Inflammatory macrophage treated with lipopolysaccharide for 4 hours (primary cell): Measurements from ENCODE around the gene SSH2.
"Not testable (repeated sequence)": the region's sequence is repeated elsewhere in the genome, so short reads cannot be mapped to it uniquely, and the experiment has no call there.

Experiments
- DNase-seq: peaks from one replicate; pipeline ENCODE4 v3.0.0-alpha.2; 2020

The SSH2 gene

GRCh38 chr17:29874358-29874757 is 55.7 kb downstream of the SSH2 start:
- DNase-seq, result peak; percentile 26

- no peak for DNase-seq
These were observed 56.6 kb downstream of the SSH2 start for GRCh38 chr17:29873476-29873875.

- no peak for DNase-seq
These were observed 59.1 kb downstream of the SSH2 start for GRCh38 chr17:29870836-29871465.

GRCh38 chr17:29867643-29868181 is 62.3 kb downstream of the SSH2 start:
- no peak for DNase-seq

- no peak for DNase-seq
These were observed 63.2 kb downstream of the SSH2 start for GRCh38 chr17:29866746-29867404.

GRCh38 chr17:29864615-29865014 is 65.4 kb downstream of the SSH2 start:
- no peak for DNase-seq

GRCh38 chr17:29864123-29864522 is 65.9 kb downstream of the SSH2 start:
- DNase-seq, result not testable (repeated sequence)

- no peak for DNase-seq
These were observed 67.1 kb downstream of the SSH2 start for GRCh38 chr17:29862951-29863350.

GRCh38 chr17:29862127-29862526 is 67.9 kb downstream of the SSH2 start:
- no peak for DNase-seq

GRCh38 chr17:29859445-29859844 is 70.6 kb downstream of the SSH2 start:
- DNase-seq, result not testable (repeated sequence)

GRCh38 chr17:29857823-29858222 is 72.2 kb downstream of the SSH2 start:
- no peak for DNase-seq

GRCh38 chr17:29857105-29857504 is 72.9 kb downstream of the SSH2 start:
- not testable (repeated sequence) for DNase-seq

- DNase-seq, result peak; percentile 63
These were observed 74.3 kb downstream of the SSH2 start for GRCh38 chr17:29855686-29856085.

GRCh38 chr17:29848737-29849136 is 81.3 kb downstream of the SSH2 start:
- no peak for DNase-seq

- peak; percentile 31 for DNase-seq
These were observed 82.3 kb downstream of the SSH2 start for GRCh38 chr17:29847527-29848400.

- DNase-seq, result no peak
These were observed 82.9 kb downstream of the SSH2 start for GRCh38 chr17:29847118-29847517.

GRCh38 chr17:29846298-29846697 is 83.7 kb downstream of the SSH2 start:
- DNase-seq, result no peak

GRCh38 chr17:29844339-29845048 is 85.5 kb downstream of the SSH2 start:
- DNase-seq, result no peak

- DNase-seq, result peak; percentile 20
These were observed 89.1 kb downstream of the SSH2 start for GRCh38 chr17:29840884-29841283.

GRCh38 chr17:29839656-29840055 is 90.4 kb downstream of the SSH2 start:
- no peak for DNase-seq

- no peak for DNase-seq
These were observed 91.1 kb downstream of the SSH2 start for GRCh38 chr17:29838961-29839360.

- DNase-seq, result no peak
These were observed 92.5 kb downstream of the SSH2 start for GRCh38 chr17:29837531-29837930.

GRCh38 chr17:29836643-29837042 is 93.4 kb downstream of the SSH2 start:
- peak; percentile 33 for DNase-seq
